Measurements from ENCODE around the gene C1QTNF6.

Gene C1QTNF6

DNA sequence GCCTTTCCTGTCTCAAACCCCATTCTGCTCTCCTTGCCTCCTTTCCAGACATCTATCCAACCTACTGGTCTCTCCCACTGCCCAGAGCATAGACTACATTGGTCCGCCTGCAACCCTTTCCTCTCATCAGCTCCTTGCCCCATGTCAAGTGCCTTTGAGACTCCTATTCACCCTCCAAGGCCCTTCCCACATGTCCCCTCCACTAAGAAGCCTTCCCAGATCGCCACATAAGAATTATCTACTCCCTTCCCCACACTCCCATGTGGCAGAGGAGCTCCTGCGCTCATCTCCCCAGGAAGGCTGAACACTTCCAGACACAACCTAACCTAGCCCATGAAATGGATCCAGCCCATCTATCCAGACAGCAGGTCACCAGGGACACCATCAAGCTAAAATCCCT is 10.3 kb downstream of the C1QTNF6 start:
- DNase-seq (ENCODE audit: low read depth, low spot score): no peak
- Histone ChIP-seq H3K9me3 (ENCODE audit: insufficient read depth, low read length) (no peaks in the 10 kb centered on the region), H3K4me3 (ENCODE audit: insufficient read length, low read depth) (no peak overlapping the region), H3K36me3 (ENCODE audit: insufficient read depth, insufficient read length, low read length) (peaks cover 5% of the 10 kb centered on the region), H3K27me3 (ENCODE audit: insufficient read depth, insufficient read length) (no peaks in the 10 kb centered on the region), H3K9ac (ENCODE audit: insufficient read length, low read depth) (no peak overlapping the region), H3K4me1 (ENCODE audit: insufficient read depth, insufficient read length) (peaks cover 9% of the 10 kb centered on the region)
- TF ChIP-seq SUZ12 (IDR thresholded peaks at IDR 0.05; ENCODE audit: extremely low read depth, insufficient read depth, insufficient read length) (no peak), ZNF274 (IDR thresholded peaks at IDR 0.05; ENCODE audit: low read depth, low read length) (no peak), YY1 (IDR thresholded peaks at IDR 0.05; ENCODE audit: insufficient read depth, insufficient read length) (no peak)

DNA sequence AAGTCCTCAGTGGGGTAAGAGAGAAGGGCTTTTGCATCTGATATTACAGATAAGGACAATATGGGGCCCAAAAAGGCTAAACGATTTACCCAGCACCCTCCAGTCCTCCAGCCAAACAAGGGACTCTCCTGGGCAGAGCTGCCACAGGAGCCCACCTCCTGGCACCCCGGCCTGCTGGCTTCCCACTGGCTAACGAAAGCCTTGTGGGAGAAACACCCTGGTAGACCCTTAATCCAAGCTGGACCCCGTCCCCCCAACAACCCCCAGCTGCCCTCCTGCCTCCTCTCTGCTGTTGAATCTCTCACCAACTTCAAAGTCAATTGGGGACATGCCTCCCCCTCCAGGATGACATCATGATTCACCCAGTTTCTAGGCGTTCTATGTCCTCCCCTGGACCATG is 10.8 kb downstream of the C1QTNF6 start:
- Histone ChIP-seq H3K36me3 (ENCODE audit: insufficient read depth, insufficient read length, low read length) (peaks cover 5% of the 10 kb centered on the region), H3K4me3 (ENCODE audit: insufficient read length, low read depth) (no peak overlapping the region), H3K27me3 (ENCODE audit: insufficient read depth, insufficient read length) (no peaks in the 10 kb centered on the region), H3K9me3 (ENCODE audit: insufficient read depth, low read length) (no peaks in the 10 kb centered on the region), H3K9ac (ENCODE audit: insufficient read length, low read depth) (no peak overlapping the region), H3K4me1 (ENCODE audit: insufficient read depth, insufficient read length) (peaks cover 9% of the 10 kb centered on the region)
- TF ChIP-seq ZNF274 (IDR thresholded peaks at IDR 0.05; ENCODE audit: low read depth, low read length) (no peak), SUZ12 (IDR thresholded peaks at IDR 0.05; ENCODE audit: extremely low read depth, insufficient read depth, insufficient read length) (no peak), YY1 (IDR thresholded peaks at IDR 0.05; ENCODE audit: insufficient read depth, insufficient read length) (no peak)
- no peak for DNase-seq (ENCODE audit: low read depth, low spot score)

DNA sequence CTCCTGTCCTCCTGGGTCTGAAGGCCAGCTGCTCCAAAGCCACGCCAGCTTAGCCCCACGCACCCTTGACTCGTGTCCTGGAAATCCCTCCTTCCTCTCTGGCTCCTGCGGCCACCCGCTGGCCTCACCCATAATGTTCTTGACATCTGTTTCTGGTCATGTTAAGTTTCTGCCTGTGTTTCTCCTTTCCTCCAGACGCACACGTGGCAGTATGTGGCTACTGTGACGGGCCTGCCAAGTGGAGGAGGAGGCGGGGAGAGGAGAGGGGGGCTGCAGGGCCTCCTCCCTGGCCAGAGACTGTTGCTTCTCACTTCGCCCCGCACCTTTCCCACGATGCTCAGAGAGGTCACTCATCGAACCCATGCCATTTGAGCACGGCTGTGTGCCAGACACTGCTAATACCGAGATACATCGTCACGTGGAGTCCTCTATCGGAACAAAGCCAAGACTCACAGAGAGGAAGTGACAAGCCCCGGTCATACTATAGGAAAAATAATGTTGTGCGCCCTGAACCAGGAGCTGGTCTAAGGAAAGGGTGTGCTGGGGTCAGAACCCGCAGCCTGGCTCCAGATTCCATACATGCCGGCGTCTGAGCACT is 11.5 kb downstream of the C1QTNF6 start:
- Histone ChIP-seq H3K9ac (ENCODE audit: insufficient read length, low read depth) (no peak overlapping the region), H3K4me1 (ENCODE audit: insufficient read depth, insufficient read length) (peaks cover 11% of the 10 kb centered on the region), H3K9me3 (ENCODE audit: insufficient read depth, low read length) (no peaks in the 10 kb centered on the region), H3K27me3 (ENCODE audit: insufficient read depth, insufficient read length) (no peaks in the 10 kb centered on the region), H3K4me3 (ENCODE audit: insufficient read length, low read depth) (no peak overlapping the region), H3K36me3 (ENCODE audit: insufficient read depth, insufficient read length, low read length) (peaks cover under 1% of the 10 kb centered on the region)
- TF ChIP-seq ZNF274 (IDR thresholded peaks at IDR 0.05; ENCODE audit: low read depth, low read length) (no peak), YY1 (IDR thresholded peaks at IDR 0.05; ENCODE audit: insufficient read depth, insufficient read length) (no peak), SUZ12 (IDR thresholded peaks at IDR 0.05; ENCODE audit: extremely low read depth, insufficient read depth, insufficient read length) (no peak)
- no peak for DNase-seq (ENCODE audit: low read depth, low spot score)

DNA sequence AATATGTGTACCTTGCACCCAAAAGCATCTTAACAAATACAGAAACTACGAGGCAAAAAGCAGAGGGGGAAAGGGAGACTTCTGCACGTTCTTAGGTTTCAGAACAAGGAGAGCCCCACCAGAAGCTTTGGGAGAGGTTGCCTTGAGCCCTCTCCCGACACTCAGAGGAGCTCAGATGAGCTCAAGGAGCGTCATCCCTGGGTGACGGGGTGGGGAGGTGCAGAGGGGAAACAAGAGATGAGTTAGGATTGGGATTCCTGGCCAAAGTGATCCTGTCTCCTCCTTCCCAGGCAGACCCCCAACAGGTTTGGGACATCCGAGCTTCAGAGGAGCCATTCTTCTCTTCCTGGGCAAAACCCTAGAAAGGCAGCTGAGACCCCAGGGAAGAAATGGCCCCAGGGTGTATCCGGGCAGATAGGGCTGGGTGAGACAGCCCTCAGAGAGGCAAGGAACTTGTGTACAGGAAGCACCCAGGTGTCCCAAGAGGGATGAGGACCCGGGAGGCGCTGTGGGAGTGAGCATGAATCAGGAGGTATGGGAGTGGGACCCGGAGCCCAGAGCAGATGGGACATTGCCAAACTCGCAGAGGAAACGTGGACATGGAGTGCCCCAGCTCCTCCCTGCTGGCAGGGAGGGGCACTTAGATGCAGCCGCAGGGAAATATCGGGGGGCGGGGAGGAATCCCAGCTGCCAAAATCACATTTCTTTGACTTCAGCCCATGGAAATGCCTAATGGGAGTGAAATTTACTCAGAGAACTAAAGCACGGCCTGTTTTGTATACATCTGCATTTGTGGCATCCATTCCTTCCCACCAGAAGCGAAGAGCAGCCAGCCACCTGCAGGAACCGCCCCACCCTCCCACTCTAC is 12.4 kb downstream of the C1QTNF6 start:
- H3K36me3 ChIP-seq (ENCODE audit: insufficient read depth, insufficient read length, low read length): no peaks in the 10 kb centered on the region
- TF ChIP-seq ZNF274 (IDR thresholded peaks at IDR 0.05; ENCODE audit: low read depth, low read length) (no peak), YY1 (IDR thresholded peaks at IDR 0.05; ENCODE audit: insufficient read depth, insufficient read length) (no peak), SUZ12 (IDR thresholded peaks at IDR 0.05; ENCODE audit: extremely low read depth, insufficient read depth, insufficient read length) (no peak)
- H3K9ac ChIP-seq (ENCODE audit: insufficient read length, low read depth): peak overlapping the region; percentile 38
- no peak for DNase-seq (ENCODE audit: low read depth, low spot score)
- H3K4me1 ChIP-seq (ENCODE audit: insufficient read depth, insufficient read length): peaks cover 11% of the 10 kb centered on the region
- H3K27me3 ChIP-seq (ENCODE audit: insufficient read depth, insufficient read length): no peaks in the 10 kb centered on the region
- H3K4me3 ChIP-seq (ENCODE audit: insufficient read length, low read depth): no peak overlapping the region
- H3K9me3 ChIP-seq (ENCODE audit: insufficient read depth, low read length): no peaks in the 10 kb centered on the region

DNA sequence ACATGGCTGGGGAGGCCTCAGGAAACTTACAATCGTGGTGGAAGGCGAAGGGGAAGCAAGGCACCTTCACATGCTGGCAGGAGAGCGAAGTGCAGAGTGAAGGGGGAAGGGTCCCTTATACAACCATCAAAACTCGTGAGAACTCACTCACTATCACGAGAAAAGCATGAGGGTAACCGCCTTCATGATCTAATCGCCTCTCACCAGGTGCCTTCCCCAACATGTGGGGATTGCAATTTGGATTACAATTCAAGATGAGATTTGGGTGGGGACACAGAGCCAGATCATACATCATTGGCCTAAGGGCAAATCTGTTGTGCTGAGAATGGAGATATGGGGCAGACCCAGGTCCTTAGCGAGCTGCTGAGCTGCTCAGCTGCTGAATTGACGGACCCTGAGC is 13.1 kb downstream of the C1QTNF6 start:
- Histone ChIP-seq H3K4me3 (ENCODE audit: insufficient read length, low read depth) (no peak overlapping the region), H3K4me1 (ENCODE audit: insufficient read depth, insufficient read length) (peaks cover 11% of the 10 kb centered on the region), H3K9me3 (ENCODE audit: insufficient read depth, low read length) (no peaks in the 10 kb centered on the region), H3K9ac (ENCODE audit: insufficient read length, low read depth) (no peak overlapping the region), H3K36me3 (ENCODE audit: insufficient read depth, insufficient read length, low read length) (no peaks in the 10 kb centered on the region), H3K27me3 (ENCODE audit: insufficient read depth, insufficient read length) (no peaks in the 10 kb centered on the region)
- no peak for TF ChIP-seq SUZ12 (IDR thresholded peaks at IDR 0.05; ENCODE audit: extremely low read depth, insufficient read depth, insufficient read length)
- no peak for TF ChIP-seq ZNF274 (IDR thresholded peaks at IDR 0.05; ENCODE audit: low read depth, low read length)
- no peak for TF ChIP-seq YY1 (IDR thresholded peaks at IDR 0.05; ENCODE audit: insufficient read depth, insufficient read length)
- no peak for DNase-seq (ENCODE audit: low read depth, low spot score)

DNA sequence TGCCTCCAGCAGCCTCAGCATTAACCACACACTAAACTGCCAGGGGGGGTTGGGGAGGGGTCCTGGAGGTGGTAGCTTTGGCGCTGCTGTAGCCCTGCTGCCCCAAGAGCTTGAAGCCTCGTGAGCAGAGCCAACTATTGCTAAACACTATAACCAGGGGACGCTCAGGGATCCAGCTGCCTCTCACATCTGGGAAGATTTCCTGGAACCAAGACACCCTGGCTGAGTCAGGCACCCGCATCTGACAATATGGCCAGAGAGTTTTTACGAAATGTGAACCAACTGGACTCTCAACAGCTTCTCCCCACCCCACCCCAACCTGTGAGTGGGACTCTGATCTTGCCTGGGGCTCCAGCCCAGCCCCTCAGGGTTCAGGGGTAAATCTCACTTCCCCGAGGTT is 14.3 kb downstream of the C1QTNF6 start:
- H3K4me3 ChIP-seq (ENCODE audit: insufficient read length, low read depth): no peak overlapping the region
- H3K9ac ChIP-seq (ENCODE audit: insufficient read length, low read depth): no peak overlapping the region
- no peaks in the 10 kb centered on the region for H3K36me3 ChIP-seq (ENCODE audit: insufficient read depth, insufficient read length, low read length)
- no peak for TF ChIP-seq ZNF274 (IDR thresholded peaks at IDR 0.05; ENCODE audit: low read depth, low read length)
- TF ChIP-seq YY1 (IDR thresholded peaks at IDR 0.05; ENCODE audit: insufficient read depth, insufficient read length): no peak
- TF ChIP-seq SUZ12 (IDR thresholded peaks at IDR 0.05; ENCODE audit: extremely low read depth, insufficient read depth, insufficient read length): no peak
- H3K27me3 ChIP-seq (ENCODE audit: insufficient read depth, insufficient read length): no peaks in the 10 kb centered on the region
- DNase-seq (ENCODE audit: low read depth, low spot score): no peak
- H3K9me3 ChIP-seq (ENCODE audit: insufficient read depth, low read length): no peaks in the 10 kb centered on the region
- H3K4me1 ChIP-seq (ENCODE audit: insufficient read depth, insufficient read length): peaks cover 8% of the 10 kb centered on the region
